NOMO-1 treated with dmso at 0.1 percent for 144 hours (cell line): ENCODE measurements around the gene SYT7.

Source experiments
- DNase-seq: peaks from one replicate; lab custom pipeline; 2025; ENCODE audit not compliant: unreplicated experiment; lab: John Stamatoyannopoulos, UW

The SYT7 gene

GRCh38 chr11:61539006-61539405 is 41.9 kb downstream of the SYT7 start:
- DNase-seq, result no peak

GRCh38 chr11:61538636-61538961 is 42.3 kb downstream of the SYT7 start:
- no peak for DNase-seq

GRCh38 chr11:61537326-61537725 is 43.5 kb downstream of the SYT7 start:
- no peak for DNase-seq

- DNase-seq, result no peak
Measured at GRCh38 chr11:61536676-61537270, 44.1 kb downstream of the SYT7 start.

- DNase-seq, result no peak
Measured at GRCh38 chr11:61535998-61536675, 44.7 kb downstream of the SYT7 start.

- no peak for DNase-seq
Measured at GRCh38 chr11:61534933-61535839, 45.7 kb downstream of the SYT7 start.

- DNase-seq, result no peak
Measured at GRCh38 chr11:61534025-61534932, 46.6 kb downstream of the SYT7 start.

- no peak for DNase-seq
Measured at GRCh38 chr11:61533401-61533800, 47.5 kb downstream of the SYT7 start.

- no peak for DNase-seq
Measured at GRCh38 chr11:61533039-61533375, 47.9 kb downstream of the SYT7 start.

- peak; percentile 18 for DNase-seq
Measured at GRCh38 chr11:61532134-61533038, 48.5 kb downstream of the SYT7 start.

- no peak for DNase-seq
Measured at GRCh38 chr11:61531044-61531443, 49.8 kb downstream of the SYT7 start.

GRCh38 chr11:61529537-61530225 is 51.2 kb downstream of the SYT7 start:
- no peak for DNase-seq

- no peak for DNase-seq
Measured at GRCh38 chr11:61528114-61528513, 52.8 kb downstream of the SYT7 start.

GRCh38 chr11:61526956-61527731 is 53.7 kb downstream of the SYT7 start:
- DNase-seq, result no peak

- no peak for DNase-seq
Measured at GRCh38 chr11:61526229-61526628, 54.6 kb downstream of the SYT7 start.

GRCh38 chr11:61524963-61525587 is 55.8 kb downstream of the SYT7 start:
- DNase-seq, result no peak

- no peak for DNase-seq
Measured at GRCh38 chr11:61524446-61524845, 56.4 kb downstream of the SYT7 start.

- no peak for DNase-seq
Measured at GRCh38 chr11:61522881-61523280, 58.0 kb downstream of the SYT7 start.
